GM19452 (cell line): Measurements from ENCODE around the gene TMEM198.

Source experiments
- ATAC-seq: cut with Tn5 transposase; IDR thresholded peaks from one replicate; pipeline ENCODE4 v1.9.1; 2021; ENCODE audit not compliant: unreplicated experiment

Gene TMEM198

GRCh38 chr2:219542931-219543595, 765 bp upstream of the TMEM198 start:
- ATAC-seq = peak; percentile 41

- ATAC-seq = no peak
Observed at GRCh38 chr2:219544567-219544966, 739 bp downstream of the TMEM198 start.

GRCh38 chr2:219545295-219545942, 1.6 kb downstream of the TMEM198 start:
- no peak for ATAC-seq

- no peak for ATAC-seq
Observed at GRCh38 chr2:219545943-219546352, 2.1 kb downstream of the TMEM198 start.

GRCh38 chr2:219547621-219548020, 3.8 kb downstream of the TMEM198 start:
- ATAC-seq = no peak

- ATAC-seq = no peak
Observed at GRCh38 chr2:219548990-219549389, 5.2 kb downstream of the TMEM198 start.

- ATAC-seq = no peak
Observed at GRCh38 chr2:219549619-219550018, 5.8 kb downstream of the TMEM198 start.

GRCh38 chr2:219551441-219552381, 7.9 kb downstream of the TMEM198 start:
- peak; percentile 19 for ATAC-seq

GRCh38 chr2:219552382-219553167, 8.7 kb downstream of the TMEM198 start:
- ATAC-seq = peak; percentile 93

GRCh38 chr2:219553168-219553417, 9.3 kb downstream of the TMEM198 start:
- no peak for ATAC-seq

GRCh38 chr2:219553463-219553963, 9.7 kb downstream of the TMEM198 start:
- no peak for ATAC-seq

- no peak for ATAC-seq
Observed at GRCh38 chr2:219554350-219554749, 10.5 kb downstream of the TMEM198 start.

- no peak for ATAC-seq
Observed at GRCh38 chr2:219555956-219556355, 12.1 kb downstream of the TMEM198 start.

GRCh38 chr2:219556413-219556812, 12.6 kb downstream of the TMEM198 start:
- no peak for ATAC-seq

- ATAC-seq = no peak
Observed at GRCh38 chr2:219557320-219557719, 13.5 kb downstream of the TMEM198 start.

GRCh38 chr2:219557791-219558785, 14.3 kb downstream of the TMEM198 start:
- ATAC-seq = no peak

GRCh38 chr2:219559156-219559915, 15.5 kb downstream of the TMEM198 start:
- ATAC-seq = no peak

GRCh38 chr2:219560037-219560892, 16.4 kb downstream of the TMEM198 start:
- no peak for ATAC-seq
